SKM-1 (cell line): ENCODE results near the gene TIAM1.

Experiments
- DNase-seq: peaks from one replicate; lab custom pipeline; 2025; ENCODE audit not compliant: unreplicated experiment; lab: John Stamatoyannopoulos, UW

Gene TIAM1

GRCh38 chr21:31286621-31287020 lies 57.4 kb downstream of the TIAM1 start:
- DNase-seq, result no peak

GRCh38 chr21:31284797-31285397 lies 59.2 kb downstream of the TIAM1 start:
- no peak for DNase-seq

- no peak for DNase-seq
These were observed 61.0 kb downstream of the TIAM1 start for GRCh38 chr21:31283025-31283424.

GRCh38 chr21:31282095-31282709 lies 61.9 kb downstream of the TIAM1 start:
- DNase-seq, result no peak

- no peak for DNase-seq
These were observed 62.5 kb downstream of the TIAM1 start for GRCh38 chr21:31281561-31281960.

GRCh38 chr21:31279986-31280385 lies 64.1 kb downstream of the TIAM1 start:
- DNase-seq, result no peak

GRCh38 chr21:31279214-31279613 lies 64.8 kb downstream of the TIAM1 start:
- no peak for DNase-seq

- no peak for DNase-seq
These were observed 65.4 kb downstream of the TIAM1 start for GRCh38 chr21:31278511-31279130.

GRCh38 chr21:31276663-31277062 lies 67.4 kb downstream of the TIAM1 start:
- DNase-seq, result no peak

- DNase-seq, result no peak
These were observed 68.2 kb downstream of the TIAM1 start for GRCh38 chr21:31275901-31276300.

GRCh38 chr21:31273278-31273677 lies 70.8 kb downstream of the TIAM1 start:
- no peak for DNase-seq

- no peak for DNase-seq
These were observed 76.0 kb downstream of the TIAM1 start for GRCh38 chr21:31268090-31268489.

GRCh38 chr21:31267644-31268043 lies 76.4 kb downstream of the TIAM1 start:
- no peak for DNase-seq

- no peak for DNase-seq
These were observed 77.8 kb downstream of the TIAM1 start for GRCh38 chr21:31266241-31266640.

- DNase-seq, result no peak
These were observed 78.6 kb downstream of the TIAM1 start for GRCh38 chr21:31265366-31266013.

- no peak for DNase-seq
These were observed 79.5 kb downstream of the TIAM1 start for GRCh38 chr21:31264574-31264973.

- DNase-seq, result no peak
These were observed 81.3 kb downstream of the TIAM1 start for GRCh38 chr21:31262728-31263127.

GRCh38 chr21:31261759-31262158 lies 82.3 kb downstream of the TIAM1 start:
- no peak for DNase-seq

GRCh38 chr21:31260790-31261189 lies 83.3 kb downstream of the TIAM1 start:
- DNase-seq, result no peak

GRCh38 chr21:31258073-31258472 lies 86.0 kb downstream of the TIAM1 start:
- DNase-seq, result no peak

GRCh38 chr21:31257265-31257664 lies 86.8 kb downstream of the TIAM1 start:
- no peak for DNase-seq

- no peak for DNase-seq
These were observed 88.2 kb downstream of the TIAM1 start for GRCh38 chr21:31255896-31256295.
